ENCODE data around the gene MVB12B.

DNA sequence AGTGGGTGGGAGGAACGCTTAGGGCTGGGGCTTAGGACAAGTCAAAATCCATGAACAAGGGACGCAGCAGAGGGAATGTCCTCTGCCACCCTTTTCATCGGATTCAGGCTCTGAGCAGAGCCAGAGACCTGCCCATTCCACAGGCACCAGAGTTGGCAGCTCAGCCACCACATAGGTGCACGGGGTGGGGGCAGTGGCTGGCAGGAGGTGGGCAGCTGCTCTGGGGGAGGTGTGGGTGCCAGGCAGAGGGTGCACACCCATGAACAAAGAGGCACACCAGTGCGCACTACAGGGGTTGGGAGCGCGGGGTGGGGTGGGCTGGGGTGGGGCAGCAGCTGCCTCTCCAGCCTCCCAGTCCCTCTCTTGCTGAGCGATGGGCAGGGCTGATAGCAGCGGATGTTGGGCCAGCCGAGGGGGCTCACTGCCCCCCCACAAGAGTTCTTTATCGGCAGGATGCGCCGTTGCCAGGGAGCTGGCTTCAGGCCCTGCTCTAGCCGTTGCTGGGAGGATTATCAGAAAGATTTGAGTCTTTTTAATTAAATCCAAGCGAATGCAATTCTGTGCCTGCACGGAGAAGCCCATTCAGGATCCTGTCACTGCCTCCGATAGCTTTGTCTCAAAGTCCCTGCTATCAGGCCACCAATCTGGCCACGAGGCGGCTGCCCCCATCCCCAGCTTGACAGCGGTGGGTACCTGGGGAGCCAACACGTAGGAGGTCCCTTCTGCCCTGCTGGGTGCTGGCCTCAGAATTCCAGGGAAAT, 222.8 kb downstream of the MVB12B start:
- TF ChIP-seq CTCF (IDR thresholded peaks at IDR 0.05) (no peak), POLR2A (IDR thresholded peaks at IDR 0.05) (no peak)

Data from testis (tissue), 2 donors.